Activated gamma-delta T cell treated with anti-CD3 and anti-CD28 coated beads, Interleukin-2, amount 50 U/mL, for 16 hours (primary cell): ENCODE data around the gene IPPK.

Experiments used
- DNase-seq: peaks from one replicate; pipeline ENCODE4 v3.0.0-alpha.2; 2020; ENCODE audit warnings: low read depth

The IPPK gene

GRCh38 chr9:92669890-92670708 lies at the start of gene IPPK:
TSS of gene IPPK (minus strand) at chr9:92670131. CDS start at chr9:92669988, 143 bp downstream.
- DNase-seq: peak; percentile 97

GRCh38 chr9:92719028-92719647 lies 49.2 kb upstream of the IPPK start:
- no peak for DNase-seq

DNA sequence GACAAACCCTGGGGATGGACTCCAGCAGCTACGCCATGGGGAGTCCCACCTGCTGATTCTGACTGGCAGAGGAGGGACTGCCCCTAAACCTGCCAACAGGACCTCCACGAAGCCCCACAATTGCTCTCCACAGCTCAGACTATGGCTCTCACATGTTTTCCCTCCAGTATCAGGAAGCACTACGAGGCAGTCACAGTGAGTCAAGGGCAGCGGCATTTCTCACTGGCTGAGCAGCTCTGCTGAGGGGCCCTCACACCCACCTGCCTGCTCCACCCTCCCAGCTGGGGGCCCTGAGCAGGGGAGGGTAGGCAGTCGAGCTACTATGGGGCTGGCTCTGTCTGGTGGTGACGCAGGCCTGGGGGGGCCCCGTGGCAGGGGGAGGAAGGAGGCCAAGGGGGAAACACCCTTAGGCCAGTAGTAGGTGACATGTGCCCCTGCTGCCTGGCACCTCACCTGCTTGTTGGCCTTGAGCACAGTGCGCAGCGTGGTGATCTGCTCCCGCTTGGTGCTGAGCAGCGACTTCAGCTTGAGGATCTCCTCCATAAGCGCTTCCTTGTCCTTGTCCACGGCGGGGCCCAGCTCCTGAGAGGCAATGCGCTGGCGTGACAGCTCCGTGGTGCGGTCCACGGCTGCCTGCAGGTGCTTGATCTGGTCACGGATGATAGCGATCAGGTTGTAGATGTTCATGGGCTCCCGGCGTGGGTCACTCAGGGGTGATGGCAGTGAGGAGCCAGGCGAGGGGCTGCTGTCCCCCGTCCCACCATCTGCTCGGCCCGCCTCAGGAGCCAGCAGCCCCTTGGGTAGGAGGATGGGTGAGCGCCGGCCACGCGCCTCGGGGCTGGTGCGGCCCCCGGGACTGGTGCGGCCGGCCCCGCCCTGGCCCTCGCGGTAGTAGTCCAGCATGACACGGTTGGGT lies 48.4 kb upstream of the IPPK start:
- no peak for DNase-seq

DNA sequence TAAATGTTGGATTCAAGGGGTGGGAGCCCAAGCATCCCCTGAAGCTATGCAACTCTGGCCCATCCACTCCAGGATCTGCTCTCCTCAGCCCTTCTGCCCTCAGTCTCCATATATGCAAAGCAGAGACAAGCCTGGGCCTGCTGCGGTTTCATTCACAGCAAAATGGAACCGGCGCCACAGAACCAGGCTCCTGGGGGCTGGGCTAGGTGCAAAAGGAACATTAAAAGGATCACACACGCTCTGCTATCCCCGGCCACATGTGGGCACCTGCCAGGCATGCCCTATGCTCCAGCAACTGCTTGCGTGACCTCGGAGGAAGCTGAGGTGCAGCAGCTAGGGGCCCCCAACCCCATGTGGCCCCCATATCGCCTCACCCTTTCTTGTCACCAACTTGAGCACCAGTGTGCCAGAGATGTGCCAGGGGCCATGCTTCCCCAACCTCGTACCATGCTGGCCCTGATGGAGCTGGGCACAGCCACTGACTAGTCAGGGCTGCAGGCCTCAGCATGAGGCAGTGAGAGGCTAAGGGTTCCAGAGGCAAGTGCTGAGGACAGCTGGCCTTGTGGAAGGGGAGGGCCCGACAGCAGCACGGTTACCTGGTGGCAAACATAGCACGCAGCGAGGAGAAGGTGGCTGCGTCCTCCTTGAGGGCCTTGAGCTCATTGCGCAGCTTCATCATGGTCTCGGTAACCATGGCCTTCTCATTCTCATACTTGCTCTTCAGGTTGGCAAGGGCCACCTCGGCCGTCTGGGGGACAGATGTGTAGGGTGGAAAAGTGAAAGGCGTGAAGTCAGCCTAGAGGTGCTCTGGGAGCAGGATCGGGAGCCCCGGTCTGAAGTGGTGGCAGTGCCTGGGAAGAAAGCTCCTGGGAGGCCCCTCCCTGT lies 47.5 kb upstream of the IPPK start:
- DNase-seq: no peak

DNA sequence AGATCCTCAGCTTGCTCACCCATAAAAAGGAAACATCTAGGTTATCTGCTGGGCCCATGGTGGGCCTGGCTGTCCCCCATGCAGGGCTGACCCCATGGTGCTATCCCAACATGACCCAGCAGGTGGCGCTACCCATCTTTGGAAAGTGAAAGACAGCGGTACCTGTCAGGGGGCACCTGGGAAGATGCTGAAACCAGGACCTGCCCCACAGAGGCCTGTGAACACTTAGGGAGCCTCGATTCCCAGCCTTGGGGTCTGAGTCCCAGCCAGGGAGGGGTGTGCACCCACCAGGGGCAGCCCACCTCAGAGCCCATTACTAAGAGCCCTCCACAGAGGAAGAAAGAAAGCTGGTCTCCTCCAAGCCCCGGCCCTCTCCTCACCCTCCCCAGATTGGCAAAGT lies 46.6 kb upstream of the IPPK start:
- peak; percentile 85 for DNase-seq

DNA sequence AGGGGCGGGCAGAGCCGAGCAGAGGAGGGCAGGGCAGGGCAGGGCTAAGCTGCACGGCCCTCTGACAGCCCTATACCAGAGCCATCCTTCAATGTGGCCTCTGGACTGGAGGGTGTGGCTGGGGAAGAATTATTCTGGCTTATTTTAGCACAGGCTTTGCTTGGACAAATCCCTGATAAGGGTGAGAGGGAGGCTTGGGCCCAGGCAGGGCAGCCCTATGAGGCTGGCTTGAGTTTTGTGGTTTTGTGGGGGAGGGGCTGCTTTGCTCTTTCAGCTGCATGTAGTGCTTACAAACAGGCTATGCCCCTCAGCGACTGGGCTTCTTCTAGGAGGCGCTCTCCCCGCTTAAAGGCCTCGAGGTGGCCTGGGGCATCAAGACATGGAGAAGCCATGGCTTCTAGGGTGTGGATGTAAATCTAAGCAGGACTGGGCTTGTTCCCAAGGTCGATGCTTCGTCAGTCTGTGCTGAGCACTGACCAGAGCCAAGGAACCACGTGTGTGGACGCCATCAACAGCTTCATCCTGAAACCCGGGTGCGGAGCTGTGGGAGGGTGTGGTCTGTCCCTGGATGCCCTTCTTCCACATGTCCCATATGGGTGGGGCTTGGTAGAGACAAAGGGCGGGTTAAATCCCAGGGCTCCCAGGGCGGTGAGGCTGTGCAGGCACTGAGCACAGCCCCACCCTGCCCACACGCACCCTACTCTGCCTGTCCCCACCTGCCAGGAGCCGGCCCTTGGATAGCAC lies 45.7 kb upstream of the IPPK start:
- DNase-seq: no peak

- no peak for DNase-seq
Measured at GRCh38 chr9:92714787-92715487, 45.0 kb upstream of the IPPK start.

DNA sequence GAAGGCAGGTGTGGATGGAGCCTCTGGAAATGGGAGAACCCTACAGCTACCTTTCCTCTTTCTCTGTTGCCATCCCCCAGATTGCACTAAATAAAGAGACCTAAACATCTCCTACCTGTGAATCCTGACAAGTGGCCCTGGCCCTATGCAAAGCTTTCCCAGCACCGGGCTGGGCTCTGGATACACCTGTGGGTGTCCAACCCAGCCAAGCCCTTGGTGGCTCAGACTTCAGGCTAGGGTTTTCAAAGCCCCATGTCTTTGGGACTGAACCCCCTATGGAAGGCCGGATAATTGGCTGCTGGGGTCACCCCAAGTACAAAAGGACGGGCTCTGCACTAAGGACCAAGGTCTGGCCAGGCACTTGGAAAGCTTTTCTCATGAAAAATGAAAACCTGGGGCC lies 44.1 kb upstream of the IPPK start:
- no peak for DNase-seq

DNA sequence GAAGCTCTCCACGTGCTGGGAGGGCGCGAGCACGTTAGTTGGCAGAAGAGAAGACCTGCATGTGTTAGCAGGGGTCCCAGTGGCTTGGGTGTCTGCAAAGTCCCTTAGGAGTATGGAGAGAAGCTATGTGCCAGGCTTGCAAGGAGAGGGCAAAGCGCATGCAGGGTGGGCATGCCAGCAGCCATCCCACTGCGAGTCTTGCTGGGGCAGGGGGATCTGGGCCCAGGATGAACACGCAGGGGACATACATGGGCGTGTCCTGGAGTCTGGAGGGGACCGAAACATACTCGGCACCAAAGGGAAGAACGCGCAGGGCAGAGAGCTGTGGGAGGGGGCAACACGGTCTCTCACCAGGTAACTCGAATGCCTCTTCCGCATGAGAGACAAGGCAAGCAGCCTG lies 43.6 kb upstream of the IPPK start:
- DNase-seq: no peak

GRCh38 chr9:92712767-92713166 lies 42.8 kb upstream of the IPPK start:
- DNase-seq: no peak

GRCh38 chr9:92711844-92712243 lies 41.9 kb upstream of the IPPK start:
- DNase-seq: no peak

DNA sequence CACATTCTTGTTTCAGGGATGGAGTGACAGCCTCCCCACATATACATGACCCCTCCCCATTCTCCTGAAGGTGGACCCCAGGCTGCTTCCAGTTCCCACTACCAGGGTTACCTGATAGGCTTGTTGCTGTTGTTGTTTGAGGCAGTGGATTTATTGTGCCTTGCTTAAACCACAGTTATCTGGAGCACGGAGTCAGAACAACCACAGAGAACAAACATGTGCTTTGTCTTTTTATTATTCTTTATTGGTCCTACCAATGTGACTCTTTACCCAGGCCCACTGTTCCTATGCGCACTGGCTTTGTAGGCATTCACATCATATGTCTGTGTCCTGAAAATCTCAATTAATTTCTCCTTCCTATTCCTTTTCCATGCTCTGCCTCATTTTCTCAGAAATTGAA lies 41.2 kb upstream of the IPPK start:
- no peak for DNase-seq

DNA sequence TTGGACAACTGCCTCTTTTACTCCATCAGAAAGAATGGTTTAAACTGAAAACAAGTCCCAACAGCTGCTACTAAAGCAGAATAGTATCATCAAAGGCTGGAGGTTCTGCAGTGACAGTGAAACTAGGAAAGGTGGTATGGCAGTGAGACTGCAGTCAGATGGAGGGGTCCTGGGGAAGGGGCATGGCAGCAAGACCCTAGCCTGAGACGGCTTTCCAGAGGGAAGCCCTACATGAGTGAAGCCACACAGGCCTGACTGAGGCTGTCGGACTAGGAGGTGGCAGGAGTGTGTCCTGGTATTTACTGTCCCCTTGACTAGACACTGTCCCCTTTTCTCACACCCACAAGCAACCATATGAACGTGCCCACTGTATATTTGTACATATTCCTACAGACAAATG lies 40.4 kb upstream of the IPPK start:
- no peak for DNase-seq

GRCh38 chr9:92709954-92710353 lies 40.0 kb upstream of the IPPK start:
- no peak for DNase-seq

DNA sequence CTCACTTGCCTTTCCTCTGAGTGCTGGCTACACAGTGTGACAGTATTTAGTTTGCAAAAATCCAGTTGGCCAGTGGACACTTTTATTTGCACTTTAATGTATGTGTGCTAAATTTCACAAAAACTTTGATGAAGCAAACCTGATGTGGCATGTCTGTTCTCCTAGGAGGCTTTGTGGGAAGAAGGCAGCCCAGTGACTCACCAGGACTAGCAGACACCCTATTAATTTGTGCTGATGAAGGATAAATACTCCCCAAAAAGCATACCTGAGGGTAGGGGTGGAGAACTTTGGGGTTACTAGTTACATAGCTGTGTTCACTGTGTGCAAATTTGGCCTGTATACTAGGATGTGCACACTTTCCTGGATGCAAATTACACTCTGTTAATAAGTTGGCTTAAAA lies 39.3 kb upstream of the IPPK start:
- DNase-seq: no peak

GRCh38 chr9:92707530-92707929 lies 37.6 kb upstream of the IPPK start:
- DNase-seq: no peak

GRCh38 chr9:92706218-92706940 lies 36.4 kb upstream of the IPPK start:
- DNase-seq: peak; percentile 17

DNA sequence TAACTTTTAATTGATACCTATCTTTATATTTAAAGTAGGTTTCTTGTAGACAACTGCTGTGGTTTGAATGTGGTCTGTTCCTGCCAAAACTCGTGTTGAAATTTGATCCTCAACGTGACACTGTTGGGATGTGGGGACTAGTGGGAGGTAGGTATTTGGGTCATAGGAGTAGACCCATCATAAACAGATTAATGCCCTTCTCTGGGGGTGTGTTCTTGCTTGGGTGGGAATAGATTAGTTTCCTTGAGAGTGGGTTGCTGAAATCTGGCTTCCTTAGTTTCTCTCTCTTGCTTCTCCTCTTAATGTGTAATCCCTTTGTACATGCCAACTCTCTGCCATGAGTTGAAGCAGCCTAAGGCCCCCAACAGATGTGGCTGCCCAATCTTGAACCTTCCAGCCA lies 34.6 kb upstream of the IPPK start:
- no peak for DNase-seq

GRCh38 chr9:92696619-92697018 lies 26.7 kb upstream of the IPPK start:
- DNase-seq: no peak

DNA sequence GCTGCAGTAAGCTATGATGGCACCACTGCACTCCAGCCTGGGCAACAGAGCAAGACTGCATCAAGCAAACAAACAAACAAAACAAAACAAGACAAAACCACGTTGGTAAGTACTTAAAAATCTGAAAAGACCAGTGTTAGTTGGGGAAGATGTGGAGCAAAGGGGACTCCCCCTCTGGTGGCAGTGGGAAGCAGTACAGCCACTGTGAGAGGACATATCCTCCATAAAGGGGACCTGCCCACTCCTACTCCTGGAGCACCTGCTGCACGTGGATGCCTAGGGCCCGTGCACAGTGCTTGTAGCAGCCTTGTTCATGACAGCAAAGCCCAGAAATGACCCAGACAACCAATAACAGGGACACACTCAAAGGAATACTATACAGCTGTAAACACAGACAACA lies 17.0 kb upstream of the IPPK start:
- no peak for DNase-seq
